ENCODE measurements around the gene USH2A.
A peak's percentile ranks its signal among the peaks of the same experiment; 100 is the strongest.

Gene USH2A

DNA sequence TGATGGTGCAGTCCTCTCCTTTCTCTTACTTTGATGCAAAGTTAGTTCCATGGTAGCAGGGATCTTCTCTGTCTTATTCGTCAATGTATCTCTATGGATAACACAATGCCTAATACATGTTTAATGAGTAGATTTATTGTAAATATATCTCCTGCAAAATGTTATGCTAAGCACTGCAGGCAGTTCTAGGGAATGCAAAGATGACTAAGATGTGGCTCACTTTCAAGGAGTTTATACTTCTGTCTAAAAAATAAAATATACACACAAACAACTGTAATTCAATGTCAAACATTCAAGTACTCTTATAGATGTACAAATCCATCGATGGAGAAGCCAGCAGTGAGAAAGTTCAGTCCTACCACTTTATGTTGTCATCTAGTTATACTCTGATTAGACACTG is 661.8 kb downstream of the USH2A start:
- no peak for DNase-seq

GRCh38 chr1:215754112-215754511 is 669.1 kb downstream of the USH2A start:
- DNase-seq = no peak

- no peak for DNase-seq
Observed at GRCh38 chr1:215749414-215749813, 673.8 kb downstream of the USH2A start.

- no peak for DNase-seq
Observed at GRCh38 chr1:215748431-215748830, 674.8 kb downstream of the USH2A start.

DNA sequence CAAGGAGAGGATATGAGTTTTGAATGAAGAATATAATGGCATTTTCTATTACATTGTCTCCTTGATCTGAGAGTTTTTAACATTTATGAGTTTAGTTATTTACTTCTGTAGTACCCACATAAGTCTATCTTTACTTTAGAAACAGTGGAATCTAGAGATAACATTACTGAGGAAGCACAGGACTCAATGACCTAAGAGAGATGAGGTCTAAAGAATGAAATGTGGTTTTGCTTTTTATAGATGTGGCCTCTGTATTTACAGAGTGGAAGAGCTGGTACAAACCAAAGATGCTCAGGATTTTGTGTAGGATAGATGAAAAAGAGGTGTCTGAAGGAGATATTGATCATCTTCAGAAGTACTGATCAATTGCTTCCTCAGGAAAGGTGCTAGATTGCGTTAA is 678.8 kb downstream of the USH2A start:
- DNase-seq = no peak

- no peak for DNase-seq
Observed at GRCh38 chr1:215739025-215739424, 684.2 kb downstream of the USH2A start.

- no peak for DNase-seq
Observed at GRCh38 chr1:215731699-215732098, 691.5 kb downstream of the USH2A start.

DNA sequence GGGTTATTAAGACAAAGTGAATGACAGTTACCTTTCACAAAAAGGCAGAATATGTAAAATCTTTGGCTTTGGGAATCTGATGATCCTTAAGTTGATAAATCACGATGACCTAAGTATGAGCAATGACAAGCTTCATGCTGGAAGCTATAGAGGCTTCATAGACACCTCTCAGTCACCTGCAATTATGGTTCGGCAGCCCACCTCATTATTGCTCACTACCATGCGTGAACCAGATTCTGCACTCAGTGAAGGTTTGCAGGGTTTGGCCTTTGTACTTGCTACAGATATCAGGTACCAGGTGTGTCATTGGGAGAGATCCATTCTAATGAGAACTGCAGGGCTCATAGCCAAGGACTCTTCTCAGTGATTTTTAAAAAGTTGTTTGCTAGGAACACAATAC is 692.6 kb downstream of the USH2A start:
- no peak for DNase-seq

GRCh38 chr1:215728169-215728568 is 695.1 kb downstream of the USH2A start:
- DNase-seq = no peak

GRCh38 chr1:215720126-215720525 is 703.1 kb downstream of the USH2A start:
- DNase-seq = no peak

DNA sequence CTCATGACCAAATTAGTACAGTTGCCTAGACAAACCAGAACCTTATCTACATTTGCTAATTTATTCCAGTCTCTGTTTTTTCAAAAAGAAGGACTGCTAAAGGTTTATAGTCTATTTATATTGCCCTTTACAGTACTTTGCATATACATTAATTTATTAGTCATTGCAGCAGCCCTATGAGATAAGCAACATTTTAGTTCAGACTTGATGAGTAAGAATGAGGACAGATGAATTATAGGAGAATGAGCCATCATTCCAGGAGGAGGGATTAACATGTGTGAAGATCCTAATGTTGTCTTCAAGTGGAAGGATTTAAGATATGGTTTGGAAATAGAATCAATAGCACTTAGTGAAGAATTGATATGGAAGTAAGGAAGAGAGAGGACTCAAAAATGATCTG is 703.7 kb downstream of the USH2A start:
- DNase-seq = no peak

DNA sequence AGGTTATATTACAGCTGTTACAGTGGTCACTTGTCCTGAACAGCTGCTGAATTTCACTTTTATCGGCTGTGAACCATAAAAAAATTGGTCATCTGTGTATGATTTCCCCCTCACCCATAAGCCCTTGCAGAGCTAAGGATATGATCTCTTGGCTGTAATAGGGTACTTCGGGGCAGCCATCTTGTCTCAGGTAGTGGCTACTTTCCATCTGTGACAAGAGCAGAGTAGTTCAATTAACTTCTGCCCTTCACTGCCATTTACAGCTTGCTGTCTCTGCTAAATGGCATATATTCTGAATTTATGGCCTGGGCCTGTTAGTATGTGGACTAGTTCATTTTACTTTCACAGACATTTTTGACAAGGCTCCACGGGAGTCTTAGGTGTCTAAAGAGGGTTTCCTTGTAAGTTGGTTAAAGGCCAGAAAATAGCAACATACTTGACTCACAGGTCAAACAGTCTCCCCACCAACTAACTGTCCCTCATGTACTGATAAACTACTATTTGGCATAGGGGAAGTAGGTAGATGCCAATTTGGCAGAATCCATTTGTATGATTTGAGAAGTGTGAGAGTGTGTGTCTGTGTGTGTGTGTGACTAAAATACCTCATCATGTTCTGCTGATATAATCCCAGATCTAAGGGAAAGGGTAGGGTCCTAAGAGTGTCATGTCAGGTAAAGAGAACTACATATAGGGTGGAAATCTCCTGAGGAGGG is 704.5 kb downstream of the USH2A start:
- no peak for DNase-seq

GRCh38 chr1:215717677-215718426 is 705.4 kb downstream of the USH2A start:
- DNase-seq = no peak

- no peak for DNase-seq
Observed at GRCh38 chr1:215710899-215711225, 712.4 kb downstream of the USH2A start.

- peak; percentile 82 for DNase-seq
Observed at GRCh38 chr1:215710036-215710898, 713.0 kb downstream of the USH2A start.

GRCh38 chr1:215704089-215704860 is 719.0 kb downstream of the USH2A start:
- DNase-seq = no peak

DNA sequence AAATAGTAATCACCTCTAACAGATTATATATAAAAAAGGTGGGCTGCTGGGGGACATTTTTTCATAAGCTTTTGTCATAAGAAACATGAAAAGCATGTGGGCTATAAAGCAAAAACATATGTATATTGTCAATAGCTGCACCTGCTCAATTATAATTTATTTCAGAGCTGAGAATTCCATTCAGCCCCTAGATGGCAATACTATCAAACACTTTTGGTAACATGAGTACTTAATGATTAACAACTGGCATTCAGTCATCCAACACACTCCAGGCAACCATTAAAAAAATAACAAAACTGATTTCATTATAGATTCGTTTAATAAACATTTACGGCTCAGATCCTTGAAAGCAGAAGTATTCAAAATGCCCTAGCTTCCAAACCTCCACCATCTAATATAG is 741.0 kb downstream of the USH2A start:
- peak; percentile 16 for DNase-seq

DNA sequence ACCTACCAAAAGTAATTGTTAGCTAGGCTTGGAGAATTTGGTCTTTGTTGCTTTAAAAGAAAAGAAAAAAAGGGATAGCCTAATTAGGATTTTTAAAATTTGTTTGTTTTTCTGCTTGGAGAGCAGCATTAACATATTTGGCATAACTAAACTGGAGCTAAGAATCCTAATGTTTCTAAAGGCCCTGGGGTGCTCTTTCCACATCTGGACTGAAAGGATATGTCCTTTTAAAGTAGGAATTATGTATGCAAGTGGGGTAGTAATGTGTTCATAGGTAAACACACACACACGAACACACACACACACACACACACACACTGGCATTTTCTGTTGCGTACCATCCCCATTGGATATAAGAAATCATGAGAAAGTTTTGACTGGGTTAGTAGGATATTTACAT is 742.2 kb downstream of the USH2A start:
- no peak for DNase-seq

DNA sequence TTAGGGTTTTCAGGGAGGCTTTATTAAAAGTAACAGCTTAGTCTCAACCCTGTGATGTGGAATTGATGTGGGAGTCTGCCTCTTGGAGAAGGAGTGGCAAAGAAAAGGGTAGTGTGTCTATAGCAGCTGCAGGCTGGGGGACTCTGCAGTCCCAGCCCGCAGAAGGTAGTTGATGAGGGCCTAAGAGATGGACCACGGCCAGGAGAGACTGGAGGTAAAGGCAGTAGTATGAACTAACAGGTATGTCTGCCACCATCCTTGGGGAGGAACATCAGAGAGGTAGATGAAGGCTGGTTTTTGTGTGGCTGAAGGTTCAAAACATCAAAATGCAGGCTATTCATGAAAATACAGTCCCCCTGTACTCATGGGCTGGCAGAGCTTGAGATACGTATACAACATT is 744.0 kb downstream of the USH2A start:
- DNase-seq = no peak

DNA sequence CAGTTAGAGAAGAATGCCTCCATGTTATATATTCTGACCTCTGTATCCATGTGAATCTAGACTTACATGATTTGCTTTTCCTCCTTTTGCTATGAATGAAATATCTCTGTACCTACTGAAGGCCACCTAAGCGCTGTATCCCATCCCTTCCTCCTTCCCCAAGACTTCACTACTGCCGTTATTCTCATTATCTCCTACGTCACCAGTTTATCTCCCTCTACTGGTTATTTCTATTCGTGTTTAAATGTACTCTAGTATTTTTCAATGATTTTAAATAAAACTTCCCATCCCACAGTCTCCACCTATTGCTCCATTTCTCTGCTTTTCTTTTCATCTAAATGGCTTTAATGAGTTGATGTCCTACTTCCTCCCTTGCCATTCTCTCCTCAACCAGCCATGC is 746.1 kb downstream of the USH2A start:
- DNase-seq = no peak

- no peak for DNase-seq
Observed at GRCh38 chr1:215673943-215674342, 749.3 kb downstream of the USH2A start.

DNA sequence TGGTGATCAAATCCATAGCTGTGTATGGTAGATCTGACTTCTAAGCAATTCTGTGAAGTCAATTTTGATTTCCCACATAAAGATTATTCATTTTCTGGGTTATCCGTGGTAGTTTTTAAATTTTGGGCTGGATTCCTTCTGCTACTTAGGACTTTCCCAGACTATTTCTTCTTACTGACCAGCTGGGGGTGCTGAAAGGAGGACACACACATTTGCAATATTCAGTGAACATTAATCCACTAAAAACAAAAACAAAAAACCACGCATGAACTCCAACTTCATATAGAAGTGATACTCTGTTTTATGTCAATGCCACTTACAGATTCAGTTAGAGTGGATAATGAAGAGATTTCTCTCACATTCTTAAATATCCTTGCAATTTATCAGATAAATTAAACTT is 750.8 kb downstream of the USH2A start:
- DNase-seq = no peak

Data from NCI-H1436 (cell line).